ENCODE data around the gene PEX14.

Gene PEX14

GRCh38 chr1:10672343-10673050 lies 197.7 kb downstream of the PEX14 start:
- H2AFZ ChIP-seq (ENCODE audit: low read depth, low read length): no peak overlapping the region
- no peaks in the 10 kb centered on the region for H3K27me3 ChIP-seq (ENCODE audit: insufficient read depth, low read length)
- H3K4me1 ChIP-seq (ENCODE audit: insufficient read depth, low read length): peaks cover 58% of the 10 kb centered on the region
- H3K9me3 ChIP-seq (ENCODE audit: low read length): no peaks in the 10 kb centered on the region
- H3K36me3 ChIP-seq (ENCODE audit: insufficient read depth, low read length): no peaks in the 10 kb centered on the region
- H3K4me3 ChIP-seq (ENCODE audit: low read length): no peak overlapping the region

- Histone ChIP-seq H3K4me1 (ENCODE audit: insufficient read depth, low read length) (peaks cover 58% of the 10 kb centered on the region), H3K36me3 (ENCODE audit: insufficient read depth, low read length) (no peaks in the 10 kb centered on the region), H3K4me3 (ENCODE audit: low read length) (no peak overlapping the region), H3K27me3 (ENCODE audit: insufficient read depth, low read length) (no peaks in the 10 kb centered on the region), H3K9me3 (ENCODE audit: low read length) (no peaks in the 10 kb centered on the region), H2AFZ (ENCODE audit: low read depth, low read length) (no peak overlapping the region)
Measured at GRCh38 chr1:10673109-10673711, 198.5 kb downstream of the PEX14 start.

- no peaks in the 10 kb centered on the region for H3K9me3 ChIP-seq (ENCODE audit: low read length)
- H3K4me1 ChIP-seq (ENCODE audit: insufficient read depth, low read length): peaks cover 53% of the 10 kb centered on the region
- H3K4me3 ChIP-seq (ENCODE audit: low read length): no peak overlapping the region
- no peak overlapping the region for H2AFZ ChIP-seq (ENCODE audit: low read depth, low read length)
- no peaks in the 10 kb centered on the region for H3K36me3 ChIP-seq (ENCODE audit: insufficient read depth, low read length)
- H3K27me3 ChIP-seq (ENCODE audit: insufficient read depth, low read length): no peaks in the 10 kb centered on the region
Measured at GRCh38 chr1:10674222-10674621, 199.5 kb downstream of the PEX14 start.

GRCh38 chr1:10674700-10675609 lies 200.2 kb downstream of the PEX14 start:
- Histone ChIP-seq H3K4me1 (ENCODE audit: insufficient read depth, low read length) (peaks cover 53% of the 10 kb centered on the region), H3K27me3 (ENCODE audit: insufficient read depth, low read length) (no peaks in the 10 kb centered on the region)

GRCh38 chr1:10675813-10676212 lies 201.1 kb downstream of the PEX14 start:
- Histone ChIP-seq H3K27me3 (ENCODE audit: insufficient read depth, low read length) (no peaks in the 10 kb centered on the region), H3K9me3 (ENCODE audit: low read length) (no peaks in the 10 kb centered on the region), H2AFZ (ENCODE audit: low read depth, low read length) (no peak overlapping the region), H3K4me1 (ENCODE audit: insufficient read depth, low read length) (peaks cover 46% of the 10 kb centered on the region), H3K36me3 (ENCODE audit: insufficient read depth, low read length) (no peaks in the 10 kb centered on the region), H3K4me3 (ENCODE audit: low read length) (no peak overlapping the region)

More at GRCh38 chr1:10674700-10675609, 200.2 kb downstream of the PEX14 start:
- no peaks in the 10 kb centered on the region for H3K36me3 ChIP-seq (ENCODE audit: insufficient read depth, low read length)
- no peaks in the 10 kb centered on the region for H3K9me3 ChIP-seq (ENCODE audit: low read length)
- H2AFZ ChIP-seq (ENCODE audit: low read depth, low read length): no peak overlapping the region
- no peak overlapping the region for H3K4me3 ChIP-seq (ENCODE audit: low read length)

GRCh38 chr1:10676963-10677362 lies 202.2 kb downstream of the PEX14 start:
- Histone ChIP-seq H3K4me3 (ENCODE audit: low read length) (no peak overlapping the region), H3K27me3 (ENCODE audit: insufficient read depth, low read length) (no peaks in the 10 kb centered on the region), H3K36me3 (ENCODE audit: insufficient read depth, low read length) (no peaks in the 10 kb centered on the region), H3K9me3 (ENCODE audit: low read length) (no peaks in the 10 kb centered on the region), H3K4me1 (ENCODE audit: insufficient read depth, low read length) (peaks cover 42% of the 10 kb centered on the region), H2AFZ (ENCODE audit: low read depth, low read length) (no peak overlapping the region)

- H3K27me3 ChIP-seq (ENCODE audit: insufficient read depth, low read length): no peaks in the 10 kb centered on the region
- H3K4me1 ChIP-seq (ENCODE audit: insufficient read depth, low read length): peaks cover 43% of the 10 kb centered on the region
- no peaks in the 10 kb centered on the region for H3K36me3 ChIP-seq (ENCODE audit: insufficient read depth, low read length)
- no peak overlapping the region for H2AFZ ChIP-seq (ENCODE audit: low read depth, low read length)
- H3K9me3 ChIP-seq (ENCODE audit: low read length): no peaks in the 10 kb centered on the region
- no peak overlapping the region for H3K4me3 ChIP-seq (ENCODE audit: low read length)
Measured at GRCh38 chr1:10677491-10678391, 203.0 kb downstream of the PEX14 start.

- no peak overlapping the region for H2AFZ ChIP-seq (ENCODE audit: low read depth, low read length)
- H3K36me3 ChIP-seq (ENCODE audit: insufficient read depth, low read length): no peaks in the 10 kb centered on the region
- H3K4me1 ChIP-seq (ENCODE audit: insufficient read depth, low read length): peaks cover 40% of the 10 kb centered on the region
- H3K9me3 ChIP-seq (ENCODE audit: low read length): no peaks in the 10 kb centered on the region
- H3K27me3 ChIP-seq (ENCODE audit: insufficient read depth, low read length): no peaks in the 10 kb centered on the region
- no peak overlapping the region for H3K4me3 ChIP-seq (ENCODE audit: low read length)
Measured at GRCh38 chr1:10678402-10678801, 203.7 kb downstream of the PEX14 start.

GRCh38 chr1:10678852-10679251 lies 204.1 kb downstream of the PEX14 start:
- no peaks in the 10 kb centered on the region for H3K9me3 ChIP-seq (ENCODE audit: low read length)
- H3K36me3 ChIP-seq (ENCODE audit: insufficient read depth, low read length): no peaks in the 10 kb centered on the region
- H3K4me1 ChIP-seq (ENCODE audit: insufficient read depth, low read length): peaks cover 39% of the 10 kb centered on the region
- no peaks in the 10 kb centered on the region for H3K27me3 ChIP-seq (ENCODE audit: insufficient read depth, low read length)
- H2AFZ ChIP-seq (ENCODE audit: low read depth, low read length): no peak overlapping the region
- H3K4me3 ChIP-seq (ENCODE audit: low read length): no peak overlapping the region

- Histone ChIP-seq H3K9me3 (ENCODE audit: low read length) (no peaks in the 10 kb centered on the region), H2AFZ (ENCODE audit: low read depth, low read length) (no peak overlapping the region), H3K4me1 (ENCODE audit: insufficient read depth, low read length) (peaks cover 39% of the 10 kb centered on the region)
Measured at GRCh38 chr1:10679496-10680220, 204.9 kb downstream of the PEX14 start.

More at GRCh38 chr1:10679496-10680220, 204.9 kb downstream of the PEX14 start:
- H3K27me3 ChIP-seq (ENCODE audit: insufficient read depth, low read length): no peaks in the 10 kb centered on the region
- H3K4me3 ChIP-seq (ENCODE audit: low read length): no peak overlapping the region
- no peaks in the 10 kb centered on the region for H3K36me3 ChIP-seq (ENCODE audit: insufficient read depth, low read length)

All from neuron (in vitro differentiated cells).